T-helper 1 cell treated with Interleukin-12 subunit alpha and Interleukin-12 subunit beta and Interleukin-4 antibody, amounts not matched to agents 30 μg/mL and 1 μg/mL, for 36 hours (primary cell): ENCODE data around the gene ODAPH.
A peak's percentile ranks its signal among the peaks of the same experiment; 100 is the strongest.
"Not testable (repeated sequence)": the region's sequence is repeated elsewhere in the genome, so short reads cannot be mapped to it uniquely, and the experiment has no call there.

Source experiments
- H3K27ac Mint-ChIP-seq: one replicate; pipeline ENCODE4 v1.8.0; 2021; ENCODE audit warnings: mild to moderate bottlenecking, mixed read lengths
- H3K27me3 Mint-ChIP-seq: one replicate; pipeline ENCODE4 v1.8.0; 2021; ENCODE audit warnings: low read depth, mixed read lengths
- H3K36me3 Mint-ChIP-seq: one replicate; pipeline ENCODE4 v1.8.0; 2021; ENCODE audit warnings: low read depth, mixed read lengths
- H3K4me1 Mint-ChIP-seq: one replicate; pipeline ENCODE4 v1.8.0; 2021; ENCODE audit warnings: low read depth, mixed read lengths
- H3K4me3 Mint-ChIP-seq: one replicate; pipeline ENCODE4 v1.8.0; 2021; ENCODE audit warnings: mild to moderate bottlenecking, moderate library complexity, mixed read lengths
- H3K9me3 Mint-ChIP-seq: one replicate; pipeline ENCODE4 v1.8.0; 2021; ENCODE audit warnings: mixed read lengths

The ODAPH gene

DNA sequence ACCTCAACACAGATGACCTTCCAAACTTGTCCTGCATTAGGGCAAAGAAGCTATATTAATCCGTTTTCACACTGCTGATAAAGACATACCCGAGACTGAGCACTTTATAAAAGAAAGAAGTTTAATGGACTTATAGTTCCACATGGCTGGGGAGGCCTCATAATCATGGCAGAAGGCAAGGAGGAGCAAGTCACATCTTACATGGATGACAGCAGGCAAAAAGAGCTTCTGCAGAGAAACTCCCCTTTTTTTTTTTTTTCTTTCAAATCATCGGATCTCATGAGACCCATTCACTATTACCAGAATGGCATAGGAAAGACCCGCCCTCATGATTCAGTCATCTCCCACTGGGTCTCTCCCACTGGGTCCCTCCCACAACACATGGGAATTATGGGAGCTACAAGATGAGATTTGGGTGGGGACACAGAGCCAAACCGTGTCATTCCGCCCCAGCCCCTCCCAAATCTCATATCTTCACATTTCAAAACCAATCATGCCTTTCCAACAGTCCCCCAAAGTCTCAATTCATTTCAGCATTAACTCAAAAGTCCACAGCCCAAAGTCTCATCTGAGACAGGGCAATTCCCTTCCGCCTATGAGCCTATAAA lies 24.2 kb upstream of the ODAPH start:
- H3K27ac Mint-ChIP-seq, H3K4me3 Mint-ChIP-seq, H3K4me1 Mint-ChIP-seq, H3K27me3 Mint-ChIP-seq: not testable (repeated sequence)
- Mint-ChIP-seq H3K9me3 (peaks cover 21% of the 10 kb centered on the region), H3K36me3 (peaks cover 36% of the 10 kb centered on the region)

DNA sequence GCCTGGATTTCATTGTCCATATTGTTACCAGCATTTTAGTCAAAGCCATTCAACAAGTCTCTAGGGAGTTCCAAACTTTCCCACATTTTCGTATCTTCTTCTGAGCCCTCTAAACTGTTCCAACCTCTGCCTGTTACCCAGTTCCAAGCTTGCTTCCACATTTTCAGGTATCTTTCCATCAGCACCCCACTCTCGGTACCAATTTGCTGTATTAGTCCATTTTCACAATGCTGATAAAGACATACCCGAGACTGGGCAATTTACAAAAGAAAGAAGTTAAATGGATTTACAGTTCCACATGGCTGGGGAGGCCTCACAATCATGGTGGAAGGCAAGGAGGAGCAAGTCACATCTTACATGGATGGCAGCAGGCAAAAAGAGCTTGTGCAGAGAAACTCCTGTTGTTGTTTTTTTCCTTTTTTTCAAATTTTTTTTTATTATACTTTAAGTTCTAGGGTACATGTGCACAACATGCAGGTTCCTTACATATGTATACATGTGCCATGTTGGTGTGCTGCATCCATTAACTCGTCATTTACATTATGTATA lies 22.5 kb upstream of the ODAPH start:
- H3K27ac Mint-ChIP-seq, H3K4me3 Mint-ChIP-seq, H3K27me3 Mint-ChIP-seq, H3K4me1 Mint-ChIP-seq: not testable (repeated sequence)
- Mint-ChIP-seq H3K9me3 (peaks cover 21% of the 10 kb centered on the region), H3K36me3 (peaks cover 32% of the 10 kb centered on the region)

- not testable (repeated sequence) for H3K27me3 Mint-ChIP-seq, H3K4me3 Mint-ChIP-seq, H3K4me1 Mint-ChIP-seq, H3K27ac Mint-ChIP-seq
- peaks cover 32% of the 10 kb centered on the region for H3K36me3 Mint-ChIP-seq
- H3K9me3 Mint-ChIP-seq = peaks cover 21% of the 10 kb centered on the region
These were observed 21.9 kb upstream of the ODAPH start for GRCh38 chr4:75533926-75534325.

- not testable (repeated sequence) for H3K9me3 Mint-ChIP-seq, H3K4me3 Mint-ChIP-seq, H3K27me3 Mint-ChIP-seq, H3K4me1 Mint-ChIP-seq, H3K27ac Mint-ChIP-seq
- H3K36me3 Mint-ChIP-seq = peaks cover 14% of the 10 kb centered on the region
These were observed 18.6 kb upstream of the ODAPH start for GRCh38 chr4:75537308-75537707.

DNA sequence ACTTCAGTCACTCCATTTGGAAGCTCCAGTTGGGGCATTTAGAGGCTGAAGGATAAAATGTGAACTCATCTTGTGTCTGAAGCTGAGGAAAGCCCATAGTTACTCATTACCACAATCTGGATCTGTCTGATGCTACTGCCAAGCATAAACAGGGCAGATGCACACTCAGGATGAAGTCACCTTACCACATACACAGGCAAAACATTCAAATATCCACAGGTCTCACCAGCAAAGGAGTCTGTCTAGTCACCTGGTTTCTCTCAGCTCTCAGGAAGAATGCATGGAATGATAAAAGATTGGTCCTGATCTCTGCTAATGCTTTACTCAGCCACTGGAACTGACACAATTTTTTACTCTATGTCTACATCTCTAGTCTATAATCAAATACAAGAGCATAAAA lies 13.0 kb upstream of the ODAPH start:
- Mint-ChIP-seq H3K4me3 (no peak overlapping the region), H3K27me3 (no peaks in the 10 kb centered on the region), H3K4me1 (no peaks in the 10 kb centered on the region), H3K9me3 (no peaks in the 10 kb centered on the region), H3K27ac (no peak overlapping the region), H3K36me3 (peaks cover 3% of the 10 kb centered on the region)

GRCh38 chr4:75544220-75544619 lies 11.6 kb upstream of the ODAPH start:
- H3K36me3 Mint-ChIP-seq, H3K4me3 Mint-ChIP-seq, H3K27me3 Mint-ChIP-seq, H3K9me3 Mint-ChIP-seq, H3K4me1 Mint-ChIP-seq, H3K27ac Mint-ChIP-seq: not testable (repeated sequence)

GRCh38 chr4:75544870-75545269 lies 11.0 kb upstream of the ODAPH start:
- H3K4me1 Mint-ChIP-seq = peaks cover 2% of the 10 kb centered on the region
- H3K4me3 Mint-ChIP-seq = no peak overlapping the region
- H3K27me3 Mint-ChIP-seq = no peaks in the 10 kb centered on the region
- H3K36me3 Mint-ChIP-seq = peaks cover 3% of the 10 kb centered on the region
- no peaks in the 10 kb centered on the region for H3K9me3 Mint-ChIP-seq
- no peak overlapping the region for H3K27ac Mint-ChIP-seq

DNA sequence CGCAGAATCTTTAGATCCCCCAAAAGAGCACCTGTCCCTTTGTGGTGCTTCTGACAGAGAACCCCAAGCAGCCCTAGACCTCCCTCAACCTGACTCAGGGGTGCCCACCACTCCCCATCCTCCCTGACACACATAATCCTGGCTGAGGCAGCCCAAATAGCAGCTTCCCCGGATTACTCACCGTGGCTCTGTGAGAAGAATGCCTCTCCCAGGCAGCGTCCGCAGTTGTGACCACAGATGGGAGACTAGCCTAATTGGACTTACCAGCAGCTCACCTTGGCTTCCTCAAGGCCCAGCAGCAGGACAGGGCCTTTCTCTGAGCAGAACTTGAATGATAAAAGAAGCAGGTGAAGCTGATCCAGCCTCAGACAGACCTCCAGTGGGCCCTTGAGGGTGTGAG lies 10.3 kb upstream of the ODAPH start:
- no peak overlapping the region for H3K4me3 Mint-ChIP-seq
- peaks cover 2% of the 10 kb centered on the region for H3K4me1 Mint-ChIP-seq
- no peaks in the 10 kb centered on the region for H3K27me3 Mint-ChIP-seq
- H3K27ac Mint-ChIP-seq = no peak overlapping the region
- H3K9me3 Mint-ChIP-seq = no peaks in the 10 kb centered on the region
- peaks cover 3% of the 10 kb centered on the region for H3K36me3 Mint-ChIP-seq

GRCh38 chr4:75547647-75548387 lies 8.0 kb upstream of the ODAPH start:
- H3K9me3 Mint-ChIP-seq = no peaks in the 10 kb centered on the region
- no peaks in the 10 kb centered on the region for H3K27me3 Mint-ChIP-seq
- H3K36me3 Mint-ChIP-seq = no peaks in the 10 kb centered on the region
- H3K4me1 Mint-ChIP-seq = peaks cover 2% of the 10 kb centered on the region
- H3K27ac Mint-ChIP-seq = no peak overlapping the region
- H3K4me3 Mint-ChIP-seq = no peak overlapping the region

- Mint-ChIP-seq H3K4me1 (peaks cover 2% of the 10 kb centered on the region), H3K4me3 (no peak overlapping the region), H3K36me3 (no peaks in the 10 kb centered on the region), H3K9me3 (no peaks in the 10 kb centered on the region), H3K27ac (no peak overlapping the region), H3K27me3 (peaks cover 2% of the 10 kb centered on the region)
These were observed 6.8 kb upstream of the ODAPH start for GRCh38 chr4:75549019-75549418.

DNA sequence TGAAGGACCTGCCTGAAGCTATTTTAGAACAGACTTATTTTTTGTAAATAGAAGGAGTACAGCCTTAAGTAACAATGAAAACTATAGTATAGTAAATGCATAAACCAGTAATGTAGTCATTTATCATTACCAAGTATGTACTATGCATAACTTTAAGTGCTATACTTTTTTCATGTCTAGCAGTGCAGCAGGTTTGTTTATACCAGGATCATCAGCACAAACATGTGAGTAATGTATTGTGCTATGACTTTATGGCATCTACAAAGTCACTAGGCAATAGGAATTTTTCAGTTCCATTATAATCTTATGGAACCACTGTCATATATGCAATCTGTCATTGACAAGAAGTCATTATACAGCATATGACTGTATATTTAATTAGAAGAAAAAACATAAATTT lies 3.4 kb upstream of the ODAPH start:
- no peaks in the 10 kb centered on the region for H3K9me3 Mint-ChIP-seq
- H3K27ac Mint-ChIP-seq = no peak overlapping the region
- no peak overlapping the region for H3K4me3 Mint-ChIP-seq
- H3K27me3 Mint-ChIP-seq = peaks cover 3% of the 10 kb centered on the region
- H3K4me1 Mint-ChIP-seq = peaks cover 2% of the 10 kb centered on the region
- no peaks in the 10 kb centered on the region for H3K36me3 Mint-ChIP-seq

DNA sequence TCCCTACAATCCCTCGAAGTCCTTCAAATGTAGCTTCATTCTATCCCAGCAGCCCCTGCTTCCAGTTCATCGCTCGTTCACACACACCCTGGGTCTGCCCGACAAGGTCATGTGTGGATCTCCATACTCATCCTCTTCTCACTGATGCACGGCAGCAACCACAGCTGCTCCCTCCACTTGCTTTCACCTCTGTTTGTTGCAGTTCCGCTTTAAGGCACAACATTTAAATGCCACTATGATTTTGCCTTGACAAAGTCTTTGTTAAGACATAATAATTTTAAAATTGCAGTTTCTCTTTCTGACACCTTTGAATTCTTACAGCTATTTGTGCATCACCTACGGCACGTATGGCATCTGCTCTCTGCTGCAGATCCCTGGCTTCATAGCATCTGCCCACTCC lies 1.8 kb downstream of the ODAPH start:
- Mint-ChIP-seq H3K4me3 (no peak overlapping the region), H3K4me1 (peaks cover 3% of the 10 kb centered on the region), H3K27me3 (peaks cover 17% of the 10 kb centered on the region), H3K36me3 (no peaks in the 10 kb centered on the region), H3K27ac (no peak overlapping the region), H3K9me3 (no peaks in the 10 kb centered on the region)

DNA sequence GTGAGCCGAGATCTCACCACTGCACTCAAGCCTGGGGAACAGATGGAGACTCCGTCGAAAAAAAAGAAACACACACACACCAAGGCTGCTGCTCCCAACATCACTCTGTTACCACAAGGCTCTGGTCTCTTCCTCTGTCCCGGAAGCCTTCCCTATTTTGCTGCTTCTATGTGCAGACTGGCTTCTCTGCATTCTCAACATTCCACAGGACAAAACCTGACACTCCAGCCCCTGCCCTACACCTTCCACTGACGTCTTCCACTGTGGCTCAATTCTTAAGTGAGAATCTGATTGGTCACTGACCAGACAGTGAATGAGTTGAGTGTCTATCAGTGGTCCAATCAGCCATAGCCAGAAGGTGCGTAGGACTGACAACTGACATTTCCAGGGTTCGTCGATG lies 5.9 kb downstream of the ODAPH start:
- H3K4me1 Mint-ChIP-seq = peaks cover 11% of the 10 kb centered on the region
- H3K36me3 Mint-ChIP-seq = peaks cover 2% of the 10 kb centered on the region
- no peaks in the 10 kb centered on the region for H3K9me3 Mint-ChIP-seq
- no peak overlapping the region for H3K27ac Mint-ChIP-seq
- no peak overlapping the region for H3K4me3 Mint-ChIP-seq
- H3K27me3 Mint-ChIP-seq = peaks cover 26% of the 10 kb centered on the region

GRCh38 chr4:75564023-75564422 lies 8.2 kb downstream of the ODAPH start:
- Mint-ChIP-seq H3K27me3 (peaks cover 19% of the 10 kb centered on the region), H3K27ac (no peak overlapping the region), H3K4me1 (peaks cover 11% of the 10 kb centered on the region), H3K36me3 (peaks cover 2% of the 10 kb centered on the region), H3K4me3 (no peak overlapping the region), H3K9me3 (no peaks in the 10 kb centered on the region)

- H3K27me3 Mint-ChIP-seq = peaks cover 13% of the 10 kb centered on the region
- no peak overlapping the region for H3K27ac Mint-ChIP-seq
- peak overlapping the region; percentile 36 for H3K4me3 Mint-ChIP-seq
- peaks cover 11% of the 10 kb centered on the region for H3K4me1 Mint-ChIP-seq
- H3K36me3 Mint-ChIP-seq = peaks cover 2% of the 10 kb centered on the region
- no peaks in the 10 kb centered on the region for H3K9me3 Mint-ChIP-seq
These were observed 9.6 kb downstream of the ODAPH start for GRCh38 chr4:75565481-75565880.
